Adrenal gland (tissue), 12 donors: ENCODE measurements around the gene KCNMA1. TPM values are rescaled to one million over a fixed set of nuclear protein-coding genes. Genes with fewer than 3 reads are reported as not detected.

ENCODE experiments used
- DNase-seq, 7 donors: peaks; one replicate each; pipeline ENCODE4 v3.0.0-alpha.2; 2019 to 2020
- H3K27ac ChIP-seq, 5 donors: fragments of 200-600 bp; sonication (generic) in 4 of 5; 1 replicate in 3 of 5; 2 replicates in 2 of 5; pipeline versions ENCODE4 v1.5.1 to v1.8.0; 2016 to 2020; ENCODE audit warnings: mild to moderate bottlenecking in 1 of 5
- H3K27me3 ChIP-seq: fragments of 200-600 bp; 2 replicates; pipeline ENCODE4 v1.8.0; 2021
- H3K36me3 ChIP-seq, 2 donors: fragments of 200-600 bp; replicated peaks in 1 of 2; 1 replicate in 1 of 2; 2 replicates in 1 of 2; pipeline versions ENCODE4 v1.5.1 to v1.8.0; 2018 to 2022
- H3K4me1 ChIP-seq, 2 donors: fragments of 200-600 bp; replicated peaks in 1 of 2; 1 replicate in 1 of 2; 2 replicates in 1 of 2; pipeline versions ENCODE4 v1.5.1 to v1.8.0; 2018 to 2021
- H3K4me3 ChIP-seq, 4 donors: fragments of 200-600 bp; sonication (generic) in 3 of 4; one replicate each; pipeline ENCODE4 v1.5.1; 2016 to 2018
- H3K9me3 ChIP-seq, 3 donors: fragments of 200-600 bp; sonication (generic) in 1 of 3; replicated peaks in 1 of 3; 1 replicate in 2 of 3; 2 replicates in 1 of 3; pipeline versions ENCODE4 v1.5.1 to v1.8.0; 2016 to 2021
- CTCF ChIP-seq, 6 experiments: fragments of 450-650 bp in 4 of 6; fragments of 200-600 bp in 2 of 6; sonication (generic) in 1 of 6; IDR thresholded peaks; 1 replicate in 5 of 6; 2 replicates in 1 of 6; pipeline versions ENCODE4 v1.5.1 to v1.8.0; 2016 to 2021; ENCODE audit warnings: antibody characterized with exemption in 6 of 6, mild to moderate bottlenecking in 2 of 6, moderate library complexity in 1 of 6
- POLR2A ChIP-seq, 2 donors: fragments of 450-650 bp; IDR thresholded peaks; one replicate each; pipeline ENCODE4 v1.6.1; 2017; ENCODE audit warnings: antibody characterized with exemption in 2 of 2, mild to moderate bottlenecking in 2 of 2, moderate library complexity in 1 of 2
- WGBS, 4 donors: extraction: QIAGEN DNeasy Blood & Tissue Kit in 2 of 4; methylation state at CpG; one replicate each; pipeline versions ENCODE4 v1.1.5 to v1.1.7; 2013 to 2017; 5-methylcytosine and 5-hydroxymethylcytosine counted together
- intact Hi-C, 2 donors: fragments of 100-400 bp; cut with DNase I; formaldehyde crosslinking; loops; one replicate each; pipeline versions ENCODE4 v1.14.1 to v1.15.0; 2022 to 2023
- polyA plus RNA-seq, 3 donors: library from polyadenylated mRNA; stranded (reverse); fragments of 200-250 nt in 2 of 3; fragments of 350-450 nt in 1 of 3; fragmentation: Illumina TruSeq in 1 of 3; extraction: RNeasy Lipid Tissue Mini Kit (QIAGEN cat#74804) in 1 of 3; gene quantifications; one replicate each; pipeline ENCODE4 v1.2.3, GENCODE V29; 2013 to 2014
- total RNA-seq, 9 donors: library from RNA; depleted of rRNA in 4 of 9; stranded (reverse); fragments of >200 nt in 4 of 9; fragments of 120-200 nt in 1 of 9; fragmentation: NEBNext Ultra II Directional in 1 of 9; extraction: Animal tissue kit (Norgen Biotek cat#: 25700) in 1 of 9; gene quantifications; one replicate each; pipeline versions ENCODE4 v1.1.0 to v1.2.4, GENCODE V29; 2013 to 2023
- donor health status: healthy with polysubstance abuse.
- donor health status: Bipolar disorder and iron deficiency.
- donor health status: DM: yes; HTN: yes; CAD: no.
- donor health status: DM: no; HTN: no; CAD: no.
- donor health status: DM: no; HTN: no; CAD: no.
- donor health status: DM: yes; HTN: yes; CAD: no.

The KCNMA1 gene
- total and polyA plus RNA-seq, 12 donors: 6.4 to 37.7 (median 13.4) TPM

DNA sequence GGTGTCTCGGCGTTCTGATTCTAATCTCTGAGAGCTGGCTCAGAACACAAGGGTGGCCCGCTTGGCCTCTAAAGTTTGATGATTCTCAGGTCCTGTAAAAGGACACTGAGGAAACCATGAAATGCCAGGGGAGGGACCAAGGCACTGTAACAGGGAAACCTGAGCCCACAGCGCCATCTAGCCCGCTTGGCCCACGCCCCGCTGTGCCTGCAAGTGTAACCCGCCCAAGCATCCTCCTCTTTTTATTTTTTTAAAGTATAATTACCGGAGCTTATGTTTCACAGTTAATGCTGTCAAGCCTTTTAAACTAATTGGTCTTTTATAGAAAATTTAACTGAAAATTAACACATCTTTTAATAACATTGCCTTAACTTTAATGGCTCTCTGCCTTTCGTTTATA lies 734.7 kb downstream of the KCNMA1 start:
- no peak for TF ChIP-seq POLR2A (IDR thresholded peaks at IDR 0.05)
- no peak for TF ChIP-seq CTCF (IDR thresholded peaks at IDR 0.05)
- no peak for DNase-seq
- no peaks in the 10 kb centered on the region for H3K9me3 ChIP-seq
- no peak overlapping the region for H3K27ac ChIP-seq
- H3K36me3 ChIP-seq: no peaks in the 10 kb centered on the region
- no peaks in the 10 kb centered on the region for H3K27me3 ChIP-seq
- 81 to 90% (median 84%) methylated on average over 10 of the region's 10 CpGs for WGBS, 4 donors
- H3K4me3 ChIP-seq: no peak overlapping the region
- intact Hi-C loops: no loop called here
- H3K4me1 ChIP-seq: no peaks in the 10 kb centered on the region

- no peak for DNase-seq
- Histone ChIP-seq H3K4me3 (no peak overlapping the region), H3K36me3 (no peaks in the 10 kb centered on the region), H3K4me1 (no peaks in the 10 kb centered on the region), H3K9me3 (no peaks in the 10 kb centered on the region), H3K27me3 (no peaks in the 10 kb centered on the region), H3K27ac (no peak overlapping the region)
- intact Hi-C loops: no loop called here
- 81 to 86% (median 84%) methylated on average over 3 of the region's 3 CpGs for WGBS, 4 donors
- no peak for TF ChIP-seq POLR2A (IDR thresholded peaks at IDR 0.05)
- TF ChIP-seq CTCF (IDR thresholded peaks at IDR 0.05): no peak
These were observed 735.9 kb downstream of the KCNMA1 start for GRCh38 chr10:76901701-76902100.

- H3K27ac ChIP-seq: no peak overlapping the region
- DNase-seq: no peak
- no peak overlapping the region for H3K4me3 ChIP-seq
- no peaks in the 10 kb centered on the region for H3K27me3 ChIP-seq
- intact Hi-C loops: no loop called here
- no peaks in the 10 kb centered on the region for H3K4me1 ChIP-seq
- TF ChIP-seq POLR2A (IDR thresholded peaks at IDR 0.05) (no peak), CTCF (IDR thresholded peaks at IDR 0.05) (no peak)
- H3K9me3 ChIP-seq: no peaks in the 10 kb centered on the region
- H3K36me3 ChIP-seq: no peaks in the 10 kb centered on the region
These were observed 738.1 kb downstream of the KCNMA1 start for GRCh38 chr10:76899490-76899889.

- Histone ChIP-seq H3K9me3 (no peaks in the 10 kb centered on the region), H3K36me3 (no peaks in the 10 kb centered on the region), H3K4me3 (no peak overlapping the region), H3K27ac (no peak overlapping the region), H3K4me1 (no peaks in the 10 kb centered on the region), H3K27me3 (peaks cover 5% of the 10 kb centered on the region)
- no peak for DNase-seq
- WGBS, 4 donors: 73 to 78% (median 77%) methylated on average over 5 of the region's 5 CpGs
- intact Hi-C loops: no loop called here
- TF ChIP-seq POLR2A (IDR thresholded peaks at IDR 0.05) (no peak), CTCF (IDR thresholded peaks at IDR 0.05) (no peak)
These were observed 744.7 kb downstream of the KCNMA1 start for GRCh38 chr10:76892766-76893479.
